HepG2 (cell line): ENCODE measurements around the gene SESN1. TPM values are rescaled to one million over a fixed set of nuclear protein-coding genes. Genes with fewer than 3 reads are reported as not detected.

Source experiments
- ATF4 ChIP-seq, 2 experiments: fragments of 450-650 bp in 1 of 2; sonication (generic) in 1 of 2; formaldehyde crosslinking; IDR thresholded peaks; 2 replicates each; pipeline versions ENCODE4 v1.5.0 to v1.8.0; 2020 to 2022; ENCODE audit warnings: mild to moderate bottlenecking in 1 of 2, missing genetic modification reagents in 1 of 2
- BRCA1 ChIP-seq: sonication (generic); formaldehyde crosslinking; IDR thresholded peaks from 2 replicates; pipeline ENCODE4 v1.4.0; 2020; ENCODE audit warnings: missing genetic modification reagents
- JDP2 ChIP-seq: sonication (generic); formaldehyde crosslinking; IDR thresholded peaks from 2 replicates; pipeline ENCODE4 v1.8.1; 2022; ENCODE audit warnings: missing genetic modification reagents, borderline replicate concordance
- KDM3A ChIP-seq: IDR thresholded peaks from 2 replicates; pipeline ENCODE4 v1.6.1; 2018; ENCODE audit warnings: low read depth, missing compliant biosample characterization
- KMT2A ChIP-seq: sonication (generic); formaldehyde crosslinking; IDR thresholded peaks from 2 replicates; pipeline ENCODE4 v1.4.0; 2020; ENCODE audit warnings: missing genetic modification reagents
- MAX ChIP-seq: IDR thresholded peaks from 2 replicates; pipeline ENCODE4 v1.6.1; 2012; ENCODE audit warnings: inconsistent platforms
- MED13 ChIP-seq: sonication (generic); formaldehyde crosslinking; IDR thresholded peaks from 2 replicates; pipeline ENCODE4 v1.5.0; 2020; ENCODE audit warnings: missing genetic modification reagents
- MYNN ChIP-seq: sonication (generic); formaldehyde crosslinking; IDR thresholded peaks from 2 replicates; pipeline ENCODE4 v1.4.0; 2020; ENCODE audit warnings: mild to moderate bottlenecking, low read depth, missing genetic modification reagents
- RNF219 ChIP-seq: sonication (generic); formaldehyde crosslinking; IDR thresholded peaks from 2 replicates; pipeline ENCODE4 v1.5.0; 2020; ENCODE audit warnings: mild to moderate bottlenecking, missing genetic modification reagents
- SP2 ChIP-seq: sonication (generic); formaldehyde crosslinking; IDR thresholded peaks from 2 replicates; pipeline ENCODE4 v1.5.1; 2020; ENCODE audit warnings: mild to moderate bottlenecking, missing genetic modification reagents
- ZBTB42 ChIP-seq: sonication (generic); formaldehyde crosslinking; IDR thresholded peaks from 2 replicates; pipeline ENCODE4 v1.5.0; 2020; ENCODE audit warnings: mild to moderate bottlenecking, missing genetic modification reagents
- ZHX1 ChIP-seq: sonication (generic); formaldehyde crosslinking; IDR thresholded peaks from 2 replicates; pipeline ENCODE4 v1.8.1; 2022; ENCODE audit warnings: low read depth, mild to moderate bottlenecking, missing genetic modification reagents
- ZNF143 ChIP-seq: sonication (generic); formaldehyde crosslinking; IDR thresholded peaks from 2 replicates; pipeline ENCODE4 v1.4.0; 2020; ENCODE audit warnings: missing genetic modification reagents
- ZNF343 ChIP-seq: sonication (generic); formaldehyde crosslinking; IDR thresholded peaks from 2 replicates; pipeline ENCODE4 v1.4.0; 2020; ENCODE audit warnings: mild to moderate bottlenecking, missing genetic modification reagents
- ZNF543 ChIP-seq: sonication (generic); formaldehyde crosslinking; IDR thresholded peaks from 2 replicates; pipeline ENCODE4 v1.4.0; 2020; ENCODE audit warnings: mild to moderate bottlenecking, missing genetic modification reagents
- ZNF687 ChIP-seq: sonication (generic); formaldehyde crosslinking; IDR thresholded peaks from 2 replicates; pipeline ENCODE4 v1.5.1; 2020; ENCODE audit warnings: mild to moderate bottlenecking, missing genetic modification reagents, moderate library complexity
- ZNF891 ChIP-seq: sonication (generic); formaldehyde crosslinking; IDR thresholded peaks from 2 replicates; pipeline ENCODE4 v1.5.0; 2020; ENCODE audit warnings: mild to moderate bottlenecking, missing genetic modification reagents
- polyA plus RNA-seq, 8 experiments: library from polyadenylated mRNA; depleted of rRNA in 3 of 8; stranded (reverse) in 7 of 8; unstranded in 1 of 8; fragments of >200 nt; fragmentation: Illumina TruSeq in 4 of 8; extraction: Trizol in 4 of 8; gene quantifications; 2 replicates each; pipeline versions ENCODE4 v1.2.1 to v1.2.3, GENCODE V29; 2011 to 2016; ENCODE audit warnings: low read depth in 4 of 8, missing spikeins in 1 of 8, mixed read lengths in 1 of 8; ENCODE audit not compliant: insufficient read depth in 1 of 8
- total RNA-seq, 5 experiments: library from RNA; depleted of rRNA; stranded (reverse); fragments of >200 nt; fragmentation: Illumina TruSeq; extraction: Trizol; gene quantifications; 2 replicates each; pipeline ENCODE4 v1.2.3, GENCODE V29; 2016; ENCODE audit warnings: low read depth in 1 of 5

Gene SESN1
- total and polyA plus RNA-seq, 2 of the 13 experiments (the other 11 are each of a cell fraction or from before 2014, with no cell fraction given), result 24.9 to 44.7 TPM

- TF ChIP-seq JDP2, result no peak
- TF ChIP-seq KMT2A (CRISPR knock-in tag), result peak; percentile 21; the same call in 1 of the 2 replicates
- 0 out of 2 replicates have a peak, but pooled peaks have one; percentile 16 for TF ChIP-seq KDM3A (CRISPR knock-in tag)
- TF ChIP-seq ZHX1 (CRISPR knock-in tag), result peak; percentile 47; the same call in 1 of the 2 replicates
- TF ChIP-seq RNF219, result no peak
- TF ChIP-seq BRCA1, result 0 out of 2 replicates have a peak, but pooled peaks have one; percentile 26
- TF ChIP-seq MAX, result peak; percentile 74
- peak; percentile 65; the same call in 1 of the 2 replicates for TF ChIP-seq ZNF891 (CRISPR knock-in tag)
- no peak for TF ChIP-seq ZBTB42 (CRISPR knock-in tag)
- TF ChIP-seq ATF4 (CRISPR knock-in tag; IDR thresholded peaks at IDR 0.05), result no peak
- TF ChIP-seq ZNF687 (CRISPR knock-in tag), result peak; percentile 87
- TF ChIP-seq ZNF343 (CRISPR knock-in tag), result peak; percentile 55; the same call in 1 of the 2 replicates
- peak; percentile 94 for TF ChIP-seq SP2 (CRISPR knock-in tag)
- 0 out of 2 replicates have a peak, but pooled peaks have one; percentile 23 for TF ChIP-seq MED13
- no peak for TF ChIP-seq MYNN (CRISPR knock-in tag)
- peak; percentile 14; the same call in 1 of the 2 replicates for TF ChIP-seq ZNF143 (CRISPR knock-in tag)
- TF ChIP-seq ZNF543 (CRISPR knock-in tag), result peak; percentile 85
These were observed 85.2 kb downstream of the SESN1 start (continued) for GRCh38 chr6:109009236-109009961.
